HG03108 (cell line): Measurements from ENCODE around the gene C12orf57.

Experiments used
- ATAC-seq: cut with Tn5 transposase; IDR thresholded peaks from one replicate; pipeline ENCODE4 v1.9.1; 2021; ENCODE audit warnings: moderate library complexity; ENCODE audit not compliant: unreplicated experiment

The C12orf57 gene

GRCh38 chr12:6987956-6988553, 44.2 kb downstream of the C12orf57 start:
- no peak for ATAC-seq
